HG03575 (cell line): Measurements from ENCODE around the gene YTHDF1.
"Not testable (repeated sequence)": the region's sequence is repeated elsewhere in the genome, so short reads cannot be mapped to it uniquely, and the experiment has no call there.

Experiments
- ATAC-seq: cut with Tn5 transposase; IDR thresholded peaks from one replicate; pipeline ENCODE4 v1.9.1; 2021; ENCODE audit not compliant: unreplicated experiment, insufficient number of reproducible peaks, low FRiP score; ENCODE audit errors: extremely low read depth

YTHDF1 gene

DNA sequence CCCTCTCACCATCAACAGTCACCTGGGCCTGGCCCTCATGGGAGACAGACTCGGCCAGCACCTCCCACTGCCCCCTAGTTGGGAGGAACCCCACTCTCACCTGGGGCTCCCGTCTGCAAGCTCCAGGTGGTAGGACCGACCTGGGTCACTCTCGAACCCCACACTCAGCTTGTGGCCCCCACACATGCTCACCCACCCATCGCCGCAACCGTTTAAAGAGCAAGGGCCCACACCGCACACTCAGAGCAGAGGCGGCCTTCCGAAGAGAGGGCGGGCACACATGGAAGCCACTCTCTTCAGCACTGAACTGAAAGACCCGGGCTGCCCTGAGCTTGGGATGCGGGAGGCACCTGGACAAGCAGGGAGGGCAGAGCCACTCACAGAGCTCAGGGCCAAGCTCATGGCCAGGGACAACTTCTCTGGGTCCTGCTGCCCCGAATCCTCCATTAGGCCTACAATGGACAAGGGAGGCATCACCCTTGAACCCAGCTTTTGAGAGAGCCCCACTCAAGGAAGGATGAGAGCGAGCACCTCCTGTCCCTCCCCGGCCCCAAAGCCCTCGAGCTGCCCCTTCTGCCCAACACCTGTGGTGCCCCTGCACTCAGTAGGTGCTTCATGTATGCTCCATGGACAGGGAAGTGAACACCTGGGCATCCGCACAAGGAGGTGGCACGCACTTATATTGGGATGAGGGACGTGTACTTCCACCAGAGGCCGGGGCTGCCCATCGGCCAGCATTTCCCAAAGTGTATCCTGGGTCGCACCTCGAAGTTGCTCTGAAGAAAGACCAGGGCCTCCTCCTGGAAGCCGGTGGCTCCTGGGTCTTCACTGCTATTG, 50.4 kb downstream of the YTHDF1 start:
- no peak for ATAC-seq

DNA sequence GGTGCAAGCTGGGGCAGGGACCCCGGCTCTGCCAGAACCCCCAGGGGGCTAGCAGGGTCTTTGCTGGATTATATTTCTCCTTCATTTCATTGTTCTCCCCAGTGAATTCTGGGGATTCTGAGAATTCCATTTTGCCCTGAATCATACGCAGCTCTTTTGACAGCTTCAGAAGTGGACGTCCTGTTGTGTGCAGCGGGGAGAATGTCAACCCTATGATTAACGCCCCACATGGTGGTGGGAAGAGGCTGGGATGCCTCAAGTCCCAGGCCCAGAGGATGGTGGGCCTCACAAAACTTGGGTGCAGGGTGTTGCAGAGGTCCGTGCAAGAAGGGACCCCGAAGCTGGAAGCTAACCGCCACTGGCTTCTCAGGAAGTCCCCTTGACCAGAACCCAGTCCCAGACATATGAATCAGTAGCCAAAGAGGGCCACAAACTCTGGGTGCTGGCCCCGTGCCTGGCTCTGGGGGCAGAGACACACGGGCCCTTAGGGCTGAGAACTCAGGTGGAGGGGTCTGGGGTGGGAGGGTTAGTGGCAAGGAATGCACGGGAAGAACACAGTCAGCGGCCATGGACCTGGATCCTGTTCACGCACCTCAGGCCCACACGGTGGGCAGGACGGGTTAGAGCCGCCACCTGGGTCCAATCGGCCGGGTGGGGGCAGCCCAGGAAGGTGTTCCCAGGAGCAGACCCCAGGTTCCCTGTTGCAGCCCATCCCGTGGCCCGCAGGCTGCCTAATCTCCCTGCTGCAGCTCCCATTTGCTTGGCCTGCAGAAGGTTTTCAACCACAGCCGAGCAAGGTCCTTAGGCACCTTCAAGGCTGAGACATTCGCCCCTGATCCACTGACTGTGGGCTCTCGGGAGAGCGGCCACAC, 51.2 kb downstream of the YTHDF1 start:
- ATAC-seq, result no peak

GRCh38 chr20:63163596-63164483, 52.1 kb downstream of the YTHDF1 start:
- no peak for ATAC-seq

GRCh38 chr20:63163171-63163570, 52.8 kb downstream of the YTHDF1 start:
- ATAC-seq, result no peak

DNA sequence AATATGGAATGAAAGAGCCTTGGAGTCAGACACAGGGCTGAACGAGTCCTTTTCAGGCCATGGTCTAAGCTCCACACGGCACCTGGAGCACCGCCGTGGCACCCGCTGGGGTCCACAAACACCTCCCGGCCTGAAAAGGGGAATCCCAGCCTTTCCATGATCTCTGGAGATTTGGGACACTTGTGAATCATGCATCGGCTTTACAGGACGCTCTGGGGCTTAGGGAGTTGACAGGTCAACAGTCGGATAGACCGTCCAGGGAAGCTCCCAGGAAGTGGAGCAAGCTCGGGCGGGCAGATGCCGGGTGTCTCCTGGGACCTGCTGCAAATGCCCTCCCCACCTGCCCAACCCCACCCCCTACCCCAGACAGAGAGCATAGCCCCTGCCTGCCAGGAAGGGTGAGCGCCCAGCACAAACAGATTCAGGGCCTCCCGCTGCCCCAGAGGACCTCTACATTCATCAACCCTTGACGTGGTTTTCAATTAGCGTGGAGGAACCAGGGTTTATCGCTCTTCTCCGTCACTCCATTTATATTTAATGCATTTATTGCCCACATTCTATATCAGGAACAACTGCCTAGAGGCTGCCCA, 53.6 kb downstream of the YTHDF1 start:
- no peak for ATAC-seq

- no peak for ATAC-seq
Measured at GRCh38 chr20:63161176-63161651, 54.7 kb downstream of the YTHDF1 start.

GRCh38 chr20:63160641-63161175, 55.2 kb downstream of the YTHDF1 start:
- no peak for ATAC-seq

- ATAC-seq, result no peak
Measured at GRCh38 chr20:63159826-63160640, 55.9 kb downstream of the YTHDF1 start.

GRCh38 chr20:63159251-63159650, 56.7 kb downstream of the YTHDF1 start:
- ATAC-seq, result not testable (repeated sequence)

DNA sequence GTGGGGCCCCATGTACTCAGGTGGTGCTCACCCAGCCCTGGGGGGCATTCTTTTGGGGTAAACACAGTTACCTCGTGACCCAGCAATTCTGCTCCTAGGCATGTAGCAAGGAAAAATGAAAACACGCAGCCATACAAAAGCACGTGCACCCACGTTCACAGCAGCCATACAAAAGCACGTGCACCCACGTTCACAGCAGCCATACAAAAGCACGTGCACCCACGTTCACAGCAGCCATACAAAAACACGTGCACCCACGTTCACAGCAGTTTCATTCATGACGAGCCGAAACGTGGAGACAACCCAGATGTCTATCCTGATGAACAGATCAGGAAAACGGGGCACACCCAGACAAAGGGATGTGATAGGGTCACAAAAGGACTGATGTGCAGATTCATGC, 57.1 kb downstream of the YTHDF1 start:
- ATAC-seq, result no peak

DNA sequence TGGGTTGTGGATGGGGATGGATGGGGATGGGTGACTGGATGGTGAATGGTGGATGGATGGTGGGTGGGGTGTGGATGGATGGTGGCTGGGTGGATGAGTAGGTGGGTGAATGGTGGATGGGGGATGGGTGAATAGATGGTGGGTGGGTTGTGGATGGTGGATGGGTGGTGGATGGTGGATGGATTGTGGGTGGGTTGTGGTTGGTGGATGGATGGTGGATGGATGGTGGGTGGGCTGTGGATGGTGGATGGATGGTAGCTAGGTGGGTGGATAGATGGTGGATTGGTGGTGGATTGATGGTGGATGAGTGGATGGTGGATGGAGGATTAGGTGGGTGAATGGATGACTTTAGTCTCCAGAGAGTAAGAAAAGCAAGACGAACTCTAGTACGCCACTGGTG, 57.6 kb downstream of the YTHDF1 start:
- ATAC-seq, result no peak

GRCh38 chr20:63157431-63157830, 58.5 kb downstream of the YTHDF1 start:
- ATAC-seq, result not testable (repeated sequence)

- ATAC-seq, result no peak
Measured at GRCh38 chr20:63156221-63156671, 59.7 kb downstream of the YTHDF1 start.

DNA sequence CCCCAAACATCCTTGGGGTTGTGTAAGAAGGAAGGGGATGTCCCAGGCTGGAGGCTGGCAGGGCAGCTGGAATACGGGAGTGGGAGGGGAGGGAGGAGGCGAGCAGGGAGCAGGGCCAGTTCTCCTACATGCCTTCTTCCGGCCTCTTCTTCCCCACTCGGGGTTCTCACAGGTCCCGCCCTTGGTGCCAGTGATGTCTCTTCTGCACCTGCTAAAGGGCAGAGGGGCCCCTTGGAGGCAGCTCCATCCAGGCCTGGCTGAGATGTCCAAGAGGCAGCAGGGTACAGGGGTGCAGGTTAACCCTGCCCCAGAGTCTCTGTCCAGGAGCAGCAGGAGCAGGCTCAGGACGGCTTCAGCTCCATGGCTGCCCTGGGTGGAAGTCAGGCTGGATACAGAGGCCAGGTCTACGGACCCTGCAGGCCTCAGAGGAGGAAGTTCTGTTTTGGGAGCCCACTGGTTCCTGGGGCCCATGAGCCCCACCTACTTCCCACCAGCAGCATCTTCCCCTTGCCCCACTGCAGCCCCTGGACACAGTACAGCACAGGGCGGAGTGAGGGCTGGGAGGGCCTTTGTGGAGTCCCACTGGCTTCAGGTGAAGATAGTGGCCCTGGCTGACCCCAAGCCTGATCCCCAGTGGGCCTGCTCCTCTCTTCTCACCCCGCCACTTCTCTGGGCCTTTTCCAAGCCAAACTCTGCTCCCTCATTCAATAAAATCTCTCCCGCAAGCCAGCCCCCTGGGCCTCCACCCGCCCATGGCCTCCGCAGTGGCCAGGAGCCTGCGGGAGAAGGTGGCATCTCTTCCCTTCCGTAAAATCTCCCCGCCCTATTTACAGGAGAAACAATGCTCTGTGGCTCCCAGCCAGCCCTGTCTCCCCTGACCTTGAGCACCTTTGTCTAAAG, 60.4 kb downstream of the YTHDF1 start:
- ATAC-seq, result no peak

DNA sequence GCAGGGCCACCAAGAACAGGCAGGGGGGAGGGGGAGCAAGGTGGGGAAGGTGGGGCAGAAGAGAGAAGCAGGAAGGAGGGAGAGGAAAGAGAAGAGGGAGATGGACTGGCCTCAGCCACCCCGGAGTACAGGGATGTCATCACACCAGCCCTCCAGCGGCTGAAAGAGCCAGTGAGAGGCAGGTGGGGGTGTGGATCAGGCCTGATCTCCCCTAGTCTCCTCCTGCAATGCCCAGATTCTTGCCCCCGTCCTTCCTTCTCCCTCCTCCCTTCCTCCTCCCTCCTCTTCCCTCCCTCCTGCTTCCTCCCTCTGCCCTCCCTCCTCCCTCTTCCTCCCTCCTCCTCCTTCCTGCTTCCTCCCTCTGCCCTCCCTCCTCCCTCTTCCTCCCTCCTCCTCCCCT, 61.5 kb downstream of the YTHDF1 start:
- no peak for ATAC-seq
